Fibroblast of skin of left biceps (primary cell): ENCODE results near the gene CPNE2.
A peak's percentile ranks its signal among the peaks of the same experiment; 100 is the strongest.
"Not testable (repeated sequence)": the region's sequence is repeated elsewhere in the genome, so short reads cannot be mapped to it uniquely, and the experiment has no call there.

Source experiments
- DNase-seq, 2 experiments: peaks; one replicate each; pipeline ENCODE4 v3.0.0-alpha.2; 2013; ENCODE audit warnings: low read depth in 2 of 2

The CPNE2 gene

DNA sequence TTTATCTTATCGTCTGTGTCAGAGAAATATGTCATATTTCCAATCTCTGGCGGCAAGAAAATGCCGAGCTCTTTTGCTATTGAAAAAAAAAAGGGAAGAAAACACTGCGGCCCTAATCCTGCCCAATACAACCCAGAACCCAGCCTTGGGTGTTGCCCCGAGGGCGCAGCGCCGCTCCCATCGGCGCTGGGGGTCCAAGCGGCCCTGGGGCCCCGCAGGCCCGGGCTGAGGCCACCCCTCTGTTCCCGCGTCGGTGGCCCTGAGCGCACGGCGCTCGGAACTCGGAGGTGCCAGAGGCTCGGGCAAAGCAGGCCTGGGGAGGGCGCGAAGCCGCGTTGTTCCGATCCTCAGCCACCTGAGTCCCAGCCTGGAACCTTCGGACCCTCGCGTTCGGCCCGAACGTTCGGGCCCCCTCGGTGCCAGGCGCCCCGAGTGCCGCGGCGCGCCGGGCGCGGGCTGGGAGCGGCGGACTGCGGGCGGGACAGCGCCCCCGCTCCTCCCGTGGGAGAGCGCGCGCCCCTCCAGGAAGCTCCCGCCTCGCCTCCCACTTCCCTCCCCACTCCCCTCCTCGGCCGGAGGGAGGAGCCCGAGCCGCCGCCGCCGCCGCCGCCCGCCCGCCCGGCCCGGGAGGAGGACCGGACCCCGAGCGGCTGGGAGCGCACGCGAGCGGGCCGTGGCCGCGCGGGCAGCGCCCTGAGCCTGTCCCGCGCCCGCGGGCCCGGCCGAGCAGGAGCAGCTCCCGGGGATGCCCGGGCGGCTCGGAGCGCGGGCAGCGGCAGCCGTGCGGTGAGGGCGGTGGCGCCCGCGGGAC lies at the start of gene CPNE2:
TSS of gene CPNE2 (plus strand) at position 609 of the 811 bp plus-strand sequence. CDS start 18,160 bp downstream, outside the sequence.
- DNase-seq: no peak

DNA sequence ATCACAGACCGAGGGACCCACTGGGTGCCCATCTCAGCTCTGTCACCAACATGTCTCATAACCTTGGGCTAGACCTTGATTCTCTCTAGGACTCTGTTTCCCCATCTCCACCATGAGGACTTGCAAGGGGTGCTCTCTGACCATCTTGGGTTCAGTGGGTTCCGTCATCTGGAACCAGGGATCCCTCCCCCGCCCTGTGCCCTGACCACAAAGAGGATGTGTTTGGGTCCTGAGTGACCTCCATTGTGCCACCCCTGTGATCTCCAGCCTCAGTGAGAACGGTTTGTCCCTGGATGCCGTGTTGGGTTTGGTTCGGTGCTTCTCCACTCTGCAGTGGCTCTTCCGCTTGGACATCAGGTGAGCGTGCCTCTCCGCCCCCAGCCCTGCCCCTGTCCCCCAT lies 49.1 kb upstream of the CPNE2 start:
- no peak for DNase-seq

DNA sequence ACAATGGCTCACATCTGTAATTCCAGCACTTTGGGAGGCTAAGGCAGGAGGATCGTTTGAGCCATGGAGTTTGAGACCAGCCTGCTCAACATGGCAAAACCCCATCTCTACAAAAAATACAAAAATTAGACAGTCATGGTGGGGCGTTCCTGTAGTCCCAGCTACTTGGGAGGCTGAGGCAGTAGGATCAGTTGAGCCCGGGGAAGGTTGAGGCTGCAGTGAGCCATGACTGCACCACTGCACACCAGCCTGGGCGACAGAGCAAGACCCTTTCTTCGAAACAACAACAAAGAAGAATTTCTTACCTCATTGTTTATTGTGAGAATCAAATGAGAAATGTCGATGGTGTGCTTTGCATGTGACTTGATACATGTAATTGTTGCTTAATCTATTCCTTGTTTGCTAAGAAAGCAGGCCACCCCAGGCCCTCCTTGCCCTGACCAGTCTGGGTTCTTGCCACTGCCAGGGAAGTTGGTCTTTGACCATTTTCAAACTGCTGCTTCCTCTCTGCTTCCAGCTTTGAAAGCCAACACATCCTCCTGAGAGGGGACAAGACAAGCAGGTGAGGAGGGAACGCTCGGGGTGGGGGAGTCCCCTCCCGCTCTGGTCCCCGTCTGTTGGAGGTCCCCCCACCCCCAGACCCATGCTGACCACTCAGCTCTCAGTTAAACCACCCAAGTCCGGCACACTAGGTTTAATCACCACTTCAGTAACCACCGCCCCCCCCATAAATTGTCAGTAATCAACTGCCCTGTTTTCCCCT lies 47.3 kb upstream of the CPNE2 start:
- DNase-seq: no peak

DNA sequence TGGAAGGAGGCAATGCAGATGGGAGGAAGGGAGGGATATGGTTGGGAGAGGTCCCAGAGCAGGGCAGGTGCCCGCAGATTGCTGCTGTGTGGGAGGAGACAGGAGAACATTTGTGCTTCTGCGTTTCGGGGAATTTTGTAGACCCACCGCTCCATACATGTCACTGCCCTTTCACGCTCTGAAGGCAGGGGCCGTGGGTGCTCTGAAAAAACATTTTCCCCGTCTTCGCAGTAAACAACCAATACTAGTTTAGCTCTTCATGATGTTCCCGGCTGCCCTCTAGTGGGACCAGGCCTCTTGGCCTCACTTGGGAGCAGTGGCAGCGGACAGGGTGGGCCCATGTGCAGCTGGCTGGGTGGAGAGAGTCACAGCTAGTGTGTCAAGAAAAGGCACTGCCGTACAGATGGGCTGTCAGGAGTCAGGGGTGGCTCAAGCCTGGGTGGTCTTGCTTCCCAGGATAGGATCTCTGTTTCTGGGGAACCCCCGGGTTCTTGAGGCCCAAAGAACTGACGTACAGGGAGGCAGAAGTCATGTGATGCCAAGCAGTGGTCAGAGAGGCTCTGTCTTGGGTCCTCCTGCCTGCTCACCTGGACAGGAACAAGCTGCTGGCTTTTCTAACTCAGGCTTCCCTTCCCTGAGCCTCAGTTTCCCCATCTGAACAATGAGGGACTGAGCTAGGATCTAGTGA lies 46.5 kb upstream of the CPNE2 start:
- DNase-seq: peak; percentile 20 to 22

DNA sequence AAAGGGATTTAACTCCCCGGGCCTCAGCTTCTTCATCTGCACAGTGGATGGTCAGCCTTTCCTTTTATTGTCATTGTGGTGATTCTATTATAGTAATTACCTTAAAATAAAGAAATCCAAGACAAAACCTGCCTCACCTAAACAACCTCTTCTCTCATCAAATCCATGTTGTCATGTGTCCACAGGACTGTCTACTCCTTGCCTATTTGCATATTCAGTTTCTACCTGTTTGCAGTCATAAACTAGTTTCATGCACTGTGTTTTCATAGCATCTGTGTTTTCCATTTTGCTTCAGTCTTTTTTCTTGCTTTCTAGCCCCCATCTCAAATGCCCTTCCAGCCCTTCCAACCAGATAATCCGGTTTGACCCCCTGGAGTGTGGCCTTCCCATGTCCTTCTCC lies 44.3 kb upstream of the CPNE2 start:
- no peak for DNase-seq

DNA sequence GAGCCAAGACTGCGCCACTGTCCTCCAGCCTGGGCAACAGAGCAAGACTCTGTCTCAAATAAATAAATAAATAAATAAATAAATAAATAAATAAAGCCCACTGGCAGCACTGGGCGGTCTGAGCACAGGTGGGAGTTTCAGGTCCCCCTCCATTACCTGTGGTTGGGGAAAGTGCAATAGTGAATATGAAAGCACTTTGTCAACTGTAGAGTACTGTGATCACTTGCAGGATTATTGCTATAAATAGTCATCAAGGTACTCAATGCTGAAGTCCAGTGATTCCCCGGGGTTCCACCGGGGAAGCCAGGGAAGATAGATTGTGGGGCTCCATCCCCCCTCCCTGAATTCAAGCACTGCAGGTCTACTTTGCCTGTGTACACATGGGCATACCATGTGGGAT lies 42.7 kb upstream of the CPNE2 start:
- no peak for DNase-seq

DNA sequence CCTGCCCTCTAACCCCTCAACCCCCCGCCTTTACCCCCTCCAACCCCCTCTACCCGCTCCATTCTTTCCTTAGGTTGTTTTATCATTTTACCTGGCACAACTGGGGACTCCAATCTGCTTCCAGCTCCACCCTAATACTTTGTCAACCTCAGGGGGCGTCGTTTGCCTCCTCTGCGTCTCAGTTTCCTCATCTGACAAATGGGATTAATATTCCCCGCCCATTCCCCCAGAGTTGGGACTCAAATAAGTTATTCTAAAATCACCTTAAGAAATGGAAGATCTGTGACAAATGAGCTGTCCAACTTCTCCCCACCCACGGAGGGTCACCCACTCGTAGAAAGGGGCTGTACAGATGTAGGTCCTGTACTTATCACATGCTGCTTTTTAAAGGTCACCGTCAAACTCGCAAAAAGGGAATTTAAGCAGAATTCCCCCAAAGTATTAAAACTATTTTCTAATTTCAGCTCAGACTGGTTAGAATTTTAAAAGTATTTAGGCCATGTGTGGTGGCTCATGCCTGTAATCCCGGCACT lies 40.6 kb upstream of the CPNE2 start:
- no peak for DNase-seq

DNA sequence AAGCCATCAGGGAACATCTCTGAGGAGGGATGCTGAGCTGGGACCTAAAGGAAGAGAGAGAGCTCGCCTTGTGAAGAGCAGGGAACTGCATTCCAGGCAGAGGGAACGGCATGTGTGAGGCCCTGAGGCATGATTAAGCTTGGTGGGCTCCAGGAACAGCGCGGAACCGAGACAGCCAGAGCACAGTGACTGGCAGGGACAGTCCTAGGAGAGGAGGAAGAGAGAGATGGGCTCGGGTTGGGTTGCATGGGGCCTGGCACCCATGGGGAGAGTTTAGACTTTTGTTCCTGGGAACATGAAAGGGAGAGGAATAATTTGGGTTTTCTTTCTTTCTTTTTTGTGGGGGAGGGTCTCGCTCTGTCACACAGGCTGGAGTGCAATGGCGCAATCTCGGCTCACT lies 39.2 kb upstream of the CPNE2 start:
- no peak for DNase-seq

DNA sequence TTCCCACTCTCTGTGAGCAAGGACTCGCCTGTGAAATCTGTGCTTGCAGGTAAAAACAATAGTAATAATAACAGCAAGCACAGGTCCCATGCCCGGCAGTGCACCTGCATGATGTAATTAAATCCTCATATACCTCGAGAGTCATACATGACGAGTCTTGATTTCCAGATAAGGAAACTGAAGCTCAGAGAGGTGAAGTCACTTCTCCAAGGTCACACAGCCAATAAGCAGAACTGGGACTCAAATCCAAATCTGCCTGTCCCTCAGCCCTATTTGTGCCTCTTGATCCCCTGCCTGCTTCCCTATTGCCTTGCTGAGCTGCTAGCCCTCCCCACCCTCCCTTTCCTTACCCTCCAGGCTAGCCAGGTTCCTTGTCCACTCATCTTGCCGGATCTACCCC lies 38.0 kb upstream of the CPNE2 start:
- no peak for DNase-seq

DNA sequence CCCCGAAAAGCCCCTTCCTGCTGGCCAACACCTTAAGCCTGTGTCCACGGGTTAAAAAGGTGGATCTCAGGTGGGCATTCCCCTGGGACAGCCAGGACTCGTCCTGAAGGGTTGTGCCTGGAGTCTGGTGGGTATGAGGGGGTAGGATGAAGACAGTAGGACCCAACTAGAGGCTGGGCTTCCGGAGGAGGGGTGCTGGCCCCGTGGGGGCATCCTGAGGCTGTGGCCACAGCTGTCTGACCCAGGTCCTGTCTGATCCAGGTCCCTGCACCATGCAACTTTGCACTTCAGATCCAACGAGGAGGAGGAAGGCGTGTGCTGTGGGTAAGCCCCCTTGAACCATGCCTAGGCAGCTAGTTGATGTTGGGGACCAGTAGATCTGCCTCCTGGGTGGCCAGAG lies 37.6 kb upstream of the CPNE2 start:
- no peak for DNase-seq

DNA sequence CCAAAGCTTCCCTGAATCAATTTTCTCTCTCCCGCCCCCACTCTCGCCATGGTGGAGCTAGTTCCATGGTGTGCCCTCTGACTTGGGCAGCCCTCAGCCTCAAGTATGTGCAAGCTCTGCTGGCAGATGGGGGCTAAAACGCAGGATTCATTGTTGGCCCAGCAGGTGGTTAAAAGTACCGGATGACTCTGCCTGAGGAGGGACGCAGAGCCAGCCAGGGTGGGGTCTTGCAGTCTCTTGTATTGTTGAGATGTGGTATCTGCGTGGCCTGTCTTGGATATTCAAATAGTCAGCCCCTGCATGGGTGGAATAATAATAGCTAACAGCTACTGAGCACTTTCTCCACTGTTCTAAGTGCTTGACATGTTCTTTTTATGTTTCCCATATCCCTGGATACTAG lies 36.7 kb upstream of the CPNE2 start:
- no peak for DNase-seq

DNA sequence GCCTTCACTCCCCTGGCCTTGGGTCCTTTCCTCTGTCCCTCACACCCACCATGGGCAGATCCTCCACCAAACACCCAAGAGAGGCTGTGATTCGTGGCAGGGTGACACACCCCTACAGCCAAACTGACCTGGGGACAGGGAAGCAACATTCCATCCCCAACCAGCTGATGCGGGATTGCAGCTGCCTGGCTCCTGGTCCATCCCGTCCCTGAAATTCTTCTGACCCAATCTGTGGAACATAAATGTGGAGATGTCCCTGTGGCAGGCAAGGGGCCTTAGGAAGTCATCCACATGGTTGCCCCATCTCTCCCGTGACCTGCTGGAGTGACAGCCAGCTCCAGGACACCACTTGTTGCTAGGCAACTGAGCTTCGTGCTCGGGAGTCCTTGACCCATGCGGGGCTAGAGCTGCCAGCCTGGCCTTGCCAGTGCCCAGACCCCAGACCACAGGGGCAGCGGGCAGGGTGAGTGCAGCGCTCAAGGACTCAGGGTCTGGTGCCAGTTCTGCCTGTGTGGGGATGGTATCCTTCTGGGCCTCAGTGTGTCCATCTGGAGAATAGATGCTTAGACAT lies 34.0 kb upstream of the CPNE2 start:
- DNase-seq: no peak

DNA sequence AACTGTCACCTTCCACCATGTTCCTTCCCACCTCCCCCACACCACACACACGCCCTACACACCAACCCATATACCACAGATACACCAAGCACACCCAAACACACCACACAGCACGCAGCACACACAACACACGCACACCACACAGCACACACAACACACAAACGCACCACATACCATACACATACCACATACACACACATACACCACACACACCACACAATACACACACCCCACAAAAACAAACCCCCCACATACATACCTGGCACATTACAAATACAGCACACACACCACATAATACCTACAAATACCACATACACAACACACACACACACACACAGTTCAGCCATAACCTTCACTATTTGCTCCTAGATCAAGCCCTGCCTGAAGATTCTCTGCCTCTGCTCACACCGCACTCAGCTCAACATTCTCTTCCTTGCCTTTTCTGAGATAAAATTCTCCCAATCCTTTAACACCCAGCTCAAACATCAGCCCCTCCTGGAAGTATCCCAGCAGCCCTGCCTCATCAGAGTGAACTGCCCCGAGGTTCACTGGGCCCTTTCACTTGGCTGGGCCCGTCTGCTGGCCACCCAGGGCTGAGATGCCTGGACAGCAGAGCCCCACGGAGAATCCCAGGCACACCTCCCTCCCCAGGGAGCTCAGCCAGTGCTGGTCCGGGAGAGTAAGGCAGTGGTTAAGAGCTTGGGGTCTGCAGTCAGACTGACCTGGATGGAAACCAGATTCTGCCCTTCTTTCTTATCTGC lies 31.9 kb upstream of the CPNE2 start:
- DNase-seq: no peak

DNA sequence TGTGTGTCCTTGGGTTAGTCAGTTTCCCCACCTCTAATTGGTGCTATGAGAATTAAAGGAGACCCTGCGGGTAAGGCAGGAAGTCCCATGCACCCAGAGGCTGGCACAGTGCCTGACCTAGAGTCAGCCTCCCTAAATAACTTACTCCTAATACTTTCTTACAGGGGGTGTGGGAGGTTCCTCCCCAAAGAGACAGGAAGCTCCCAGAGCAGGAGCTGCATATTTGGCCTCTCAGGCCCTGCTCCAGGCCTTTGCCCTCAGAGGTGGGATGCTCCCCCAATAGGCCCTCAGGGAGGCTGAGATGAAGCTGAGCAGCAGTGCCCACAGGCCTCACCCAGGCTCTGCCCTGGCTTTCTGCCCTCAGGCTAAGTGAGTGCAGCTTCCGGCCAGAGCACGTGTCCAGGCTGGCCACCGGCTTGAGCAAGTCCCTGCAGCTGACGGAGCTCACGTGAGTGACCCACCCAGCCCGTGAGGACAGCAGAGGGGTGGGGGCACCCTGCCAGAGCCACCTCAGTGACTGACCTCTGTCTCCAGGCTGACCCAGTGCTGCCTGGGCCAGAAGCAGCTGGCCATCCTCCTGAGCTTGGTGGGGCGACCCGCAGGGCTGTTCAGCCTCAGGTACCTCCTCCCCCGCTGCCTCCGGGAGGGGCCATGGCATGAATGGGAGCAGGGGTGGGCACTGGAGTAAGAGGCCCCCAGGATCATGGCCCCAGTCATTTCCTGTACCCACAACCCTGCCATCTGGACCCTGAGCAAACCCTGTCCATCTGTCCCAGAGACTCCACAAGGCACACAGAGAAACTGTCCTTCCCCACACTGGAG lies 31.1 kb upstream of the CPNE2 start:
- no peak for DNase-seq

DNA sequence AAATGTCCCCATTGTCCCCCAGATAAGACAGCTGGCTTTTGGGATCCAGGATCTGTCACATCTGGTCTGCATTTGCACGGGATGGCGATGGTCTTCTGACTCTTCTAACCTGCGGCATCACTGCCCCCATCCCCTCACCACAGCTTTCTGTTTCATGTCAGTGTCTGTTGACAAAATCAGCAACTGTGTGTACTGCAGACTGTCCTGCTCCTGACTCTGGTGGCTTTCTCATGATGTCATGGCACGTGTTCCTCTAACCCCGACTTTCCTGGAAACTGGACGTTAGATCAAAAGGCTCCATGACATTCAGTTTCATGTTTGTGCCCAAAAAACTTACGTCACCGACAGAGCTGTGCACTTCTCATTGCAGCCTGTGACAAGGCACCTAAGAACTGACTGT lies 30.1 kb upstream of the CPNE2 start:
- DNase-seq: no peak

DNA sequence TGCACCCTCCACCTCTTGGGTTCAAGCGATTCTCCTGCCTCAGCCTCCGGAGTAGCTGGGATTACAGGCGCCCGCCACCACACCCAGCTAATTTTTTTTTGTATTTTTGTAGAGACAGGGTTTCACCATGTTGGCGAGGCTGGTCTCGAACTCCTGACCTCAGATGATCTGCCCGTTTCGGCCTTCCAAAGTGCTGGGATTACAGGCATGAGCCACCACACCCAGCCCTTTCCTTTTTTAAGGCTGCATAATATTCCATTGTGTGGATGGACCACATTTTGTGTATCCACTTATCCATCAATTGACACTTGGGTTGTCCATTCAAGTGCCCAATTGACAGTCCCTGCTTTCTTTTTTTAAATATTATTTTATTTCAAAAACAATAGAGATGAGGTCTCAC lies 29.2 kb upstream of the CPNE2 start:
- DNase-seq: not testable (repeated sequence)

DNA sequence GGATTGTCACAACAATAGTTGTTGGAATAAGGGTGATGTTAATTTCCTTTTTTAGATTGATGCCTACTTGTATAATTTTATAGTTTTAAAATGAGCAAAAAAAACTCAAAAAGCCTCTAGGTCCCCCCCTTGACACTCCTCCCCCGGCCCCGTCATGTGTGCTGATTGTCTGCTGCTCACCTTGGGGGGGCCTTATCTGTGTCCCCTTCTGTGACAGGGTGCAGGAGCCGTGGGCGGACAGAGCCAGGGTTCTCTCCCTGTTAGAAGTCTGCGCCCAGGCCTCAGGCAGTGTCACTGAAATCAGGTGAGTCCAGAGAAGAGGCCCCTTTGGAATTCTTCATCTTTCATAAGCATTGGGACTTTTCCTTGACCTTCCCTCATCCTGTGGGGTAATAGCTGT lies 27.4 kb upstream of the CPNE2 start:
- DNase-seq: no peak

DNA sequence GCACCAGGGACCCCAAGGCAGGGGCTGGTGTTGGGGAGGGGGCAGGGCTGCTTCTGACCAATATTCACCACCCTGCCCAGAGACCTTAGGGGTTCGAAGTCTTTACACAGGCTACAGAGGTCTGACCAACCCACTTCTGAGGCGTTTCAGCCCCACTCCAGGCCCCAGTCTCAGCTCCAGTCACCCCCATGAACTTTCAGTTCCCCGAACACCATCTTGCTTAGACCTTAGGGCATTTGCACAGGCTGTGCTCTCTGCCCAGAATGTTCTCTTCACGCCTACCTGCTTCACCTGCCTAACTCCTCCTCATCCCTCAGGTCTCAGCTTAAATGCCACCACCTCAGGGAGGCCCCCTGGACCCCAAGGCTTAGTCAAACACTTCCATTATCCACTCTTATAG lies 25.8 kb upstream of the CPNE2 start:
- no peak for DNase-seq

DNA sequence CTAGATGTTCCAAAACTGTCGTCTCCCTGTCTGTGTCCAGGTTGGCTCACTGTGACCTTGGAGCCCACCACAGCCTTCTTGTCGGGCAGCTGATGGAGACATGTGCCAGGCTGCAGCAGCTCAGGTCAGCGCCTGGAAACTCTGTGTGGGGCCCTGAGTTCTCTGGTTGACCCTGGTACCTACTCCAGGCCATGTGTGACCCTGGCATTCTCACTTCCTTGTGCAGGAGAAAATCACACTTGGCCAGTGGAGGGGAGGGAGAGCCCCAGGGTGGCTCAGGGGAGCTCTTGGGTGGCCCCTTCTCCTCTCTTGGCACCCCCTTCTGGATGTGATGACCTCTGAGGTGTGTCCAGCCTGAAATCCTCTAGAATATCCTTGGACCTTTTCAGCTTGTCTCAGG lies 25.0 kb upstream of the CPNE2 start:
- no peak for DNase-seq

DNA sequence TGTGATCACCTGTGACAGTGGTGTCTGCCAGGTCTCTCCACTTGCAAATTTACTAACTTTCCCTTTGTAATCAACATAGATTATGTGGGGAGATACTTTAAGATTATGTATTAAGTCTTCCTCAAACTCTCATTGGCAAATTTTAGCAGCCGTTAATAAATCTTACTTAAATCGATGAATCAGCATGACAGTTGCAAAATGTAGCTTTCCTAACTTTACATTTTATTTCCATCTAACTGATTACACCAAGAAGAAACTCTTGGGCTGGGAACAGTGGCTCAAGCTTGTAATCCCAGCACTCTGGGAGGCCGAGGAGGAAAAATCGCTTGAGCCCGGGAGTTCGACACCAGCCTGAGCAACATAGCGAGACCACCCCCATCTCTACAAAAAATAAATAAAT lies 23.3 kb upstream of the CPNE2 start:
- DNase-seq: no peak
